ENCODE results near the gene CD52.
"Not testable (repeated sequence)": the region's sequence is repeated elsewhere in the genome, so short reads cannot be mapped to it uniquely, and the experiment has no call there.

The CD52 gene

GRCh38 chr1:26284597-26285347 is 33.0 kb upstream of the CD52 start:
- peak in 1 of 2 experiments; percentile 26 for DNase-seq

DNA sequence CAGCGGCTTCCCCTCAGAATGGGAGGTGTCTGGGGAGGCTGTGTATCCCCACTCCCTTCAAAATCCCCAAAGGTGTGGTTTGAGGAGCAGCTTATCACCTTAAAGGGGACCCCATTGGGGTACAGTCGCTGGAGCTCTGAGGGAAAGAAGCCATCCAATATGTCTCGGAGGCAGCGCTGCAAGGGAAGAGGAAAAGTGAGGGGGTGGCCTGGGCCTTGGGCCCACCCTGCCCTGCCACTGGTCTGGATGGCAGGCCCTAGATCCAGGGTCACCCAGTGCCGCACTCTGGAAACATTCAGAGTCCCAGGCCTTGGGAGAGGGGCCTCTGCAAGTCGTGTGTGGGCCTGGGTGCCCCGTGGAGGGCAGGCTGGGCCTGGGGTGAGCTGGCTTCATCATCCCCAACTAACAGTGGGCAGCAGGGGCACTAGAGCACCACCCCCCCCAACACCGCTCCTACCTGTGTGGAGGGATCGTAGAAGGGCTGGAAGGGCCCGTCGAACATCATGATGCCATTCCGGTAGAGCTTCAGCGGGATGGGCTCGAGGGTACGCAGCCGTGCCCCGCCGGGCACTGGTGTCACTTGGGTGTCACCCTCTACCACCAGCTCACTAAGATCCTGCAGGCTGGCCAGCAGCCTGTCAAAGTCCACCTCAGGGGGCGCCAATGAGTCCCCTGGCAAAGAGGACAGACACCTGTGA is 32.2 kb upstream of the CD52 start:
- DNase-seq: no peak

DNA sequence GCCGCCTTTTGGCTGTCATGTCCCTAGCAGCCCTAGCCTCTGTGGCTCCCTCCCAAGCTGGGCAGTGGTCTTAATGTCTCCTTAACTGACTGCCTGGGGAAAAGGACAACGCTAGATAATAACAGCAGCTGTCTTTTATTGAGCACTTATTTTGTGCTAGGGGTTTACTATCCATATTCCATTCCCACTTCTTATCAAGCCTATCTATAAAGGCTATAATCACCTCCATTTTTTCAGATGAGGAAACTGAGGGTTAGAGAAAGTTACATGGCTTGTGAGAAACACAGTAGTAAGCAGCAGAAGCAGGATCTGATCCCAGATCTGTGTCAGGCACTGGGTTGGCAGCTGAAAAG is 31.7 kb upstream of the CD52 start:
- DNase-seq: no peak

DNA sequence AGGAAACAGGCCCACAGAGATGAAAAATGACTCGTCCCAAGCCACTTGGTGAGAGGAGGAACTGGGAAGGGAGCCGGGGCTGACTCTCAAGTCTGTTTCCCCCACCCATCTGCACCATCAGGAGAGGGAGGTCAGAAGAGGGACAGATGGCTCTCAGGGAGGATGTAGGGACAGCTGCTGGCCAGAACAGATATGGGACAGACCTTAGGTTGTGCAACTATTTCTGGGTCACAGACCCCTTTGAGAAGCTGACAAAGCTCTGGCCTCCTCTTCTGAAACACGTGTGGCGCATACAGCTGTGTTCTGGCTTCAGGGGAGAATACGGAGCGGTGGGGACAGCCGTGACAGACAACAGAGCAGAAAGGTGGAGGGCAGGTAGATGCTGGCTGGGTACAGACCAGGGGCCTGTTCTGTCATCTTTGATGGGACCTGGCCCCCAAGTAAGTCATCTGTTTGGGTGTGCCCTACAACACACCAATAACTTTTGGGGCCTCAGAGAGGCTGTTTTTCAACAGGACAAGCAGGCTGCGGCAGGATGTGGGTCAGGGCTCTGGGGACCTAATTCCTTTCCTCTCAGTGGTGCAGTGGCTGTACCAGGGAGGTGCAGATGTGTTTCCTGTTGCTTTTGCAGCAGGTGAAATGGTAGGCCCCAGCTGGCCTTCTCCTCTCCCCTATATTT is 30.6 kb upstream of the CD52 start:
- no peak for DNase-seq

DNA sequence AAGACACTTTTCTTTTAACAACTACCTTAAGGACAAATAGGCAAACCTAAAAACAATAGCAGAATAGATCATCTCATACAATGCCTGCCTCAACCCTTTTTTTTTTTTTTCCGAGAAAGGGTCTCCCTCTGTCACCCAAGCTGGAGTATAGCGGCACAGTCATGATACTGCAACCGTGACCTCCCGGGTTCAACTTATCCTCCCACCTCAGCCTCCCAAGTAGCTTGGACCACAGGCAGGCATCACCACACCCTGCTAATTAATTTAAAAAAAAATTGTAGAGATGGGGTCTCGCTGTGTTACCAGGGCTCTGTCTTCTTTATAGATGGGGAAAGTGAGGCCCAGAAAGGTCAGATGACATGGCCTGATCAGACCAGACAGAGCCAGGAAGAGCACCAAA is 29.9 kb upstream of the CD52 start:
- no peak for DNase-seq

DNA sequence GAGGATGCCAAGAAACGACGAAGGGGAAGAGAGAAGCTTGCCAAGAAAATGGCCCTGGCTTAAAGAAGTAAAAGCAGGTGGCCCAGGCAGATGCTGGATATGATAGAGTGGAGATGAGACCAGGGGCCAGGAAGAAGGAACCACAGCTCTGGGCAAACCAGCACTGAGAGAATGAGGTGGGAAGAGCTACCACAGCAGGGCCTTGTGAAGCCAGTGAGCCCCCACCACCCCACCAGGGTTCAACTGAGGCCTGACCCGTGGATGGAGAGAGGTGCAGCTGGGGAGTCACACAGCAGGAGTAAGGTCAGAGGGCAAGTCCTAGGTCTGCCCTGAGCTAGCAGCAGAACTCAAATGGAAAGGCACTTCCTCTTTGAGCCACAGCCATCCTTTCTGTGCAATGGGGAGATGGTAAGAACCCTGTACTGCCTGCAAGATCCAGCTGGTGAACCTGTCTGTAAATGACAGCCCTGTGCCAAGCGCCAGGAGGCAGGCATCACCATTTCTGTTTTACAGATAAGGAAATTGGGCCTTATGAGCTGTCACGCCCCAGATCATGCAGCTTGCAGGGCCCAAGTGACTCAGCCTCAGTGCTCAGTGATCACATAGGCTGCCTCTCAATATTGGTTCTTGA is 29.3 kb upstream of the CD52 start:
- no peak for DNase-seq

DNA sequence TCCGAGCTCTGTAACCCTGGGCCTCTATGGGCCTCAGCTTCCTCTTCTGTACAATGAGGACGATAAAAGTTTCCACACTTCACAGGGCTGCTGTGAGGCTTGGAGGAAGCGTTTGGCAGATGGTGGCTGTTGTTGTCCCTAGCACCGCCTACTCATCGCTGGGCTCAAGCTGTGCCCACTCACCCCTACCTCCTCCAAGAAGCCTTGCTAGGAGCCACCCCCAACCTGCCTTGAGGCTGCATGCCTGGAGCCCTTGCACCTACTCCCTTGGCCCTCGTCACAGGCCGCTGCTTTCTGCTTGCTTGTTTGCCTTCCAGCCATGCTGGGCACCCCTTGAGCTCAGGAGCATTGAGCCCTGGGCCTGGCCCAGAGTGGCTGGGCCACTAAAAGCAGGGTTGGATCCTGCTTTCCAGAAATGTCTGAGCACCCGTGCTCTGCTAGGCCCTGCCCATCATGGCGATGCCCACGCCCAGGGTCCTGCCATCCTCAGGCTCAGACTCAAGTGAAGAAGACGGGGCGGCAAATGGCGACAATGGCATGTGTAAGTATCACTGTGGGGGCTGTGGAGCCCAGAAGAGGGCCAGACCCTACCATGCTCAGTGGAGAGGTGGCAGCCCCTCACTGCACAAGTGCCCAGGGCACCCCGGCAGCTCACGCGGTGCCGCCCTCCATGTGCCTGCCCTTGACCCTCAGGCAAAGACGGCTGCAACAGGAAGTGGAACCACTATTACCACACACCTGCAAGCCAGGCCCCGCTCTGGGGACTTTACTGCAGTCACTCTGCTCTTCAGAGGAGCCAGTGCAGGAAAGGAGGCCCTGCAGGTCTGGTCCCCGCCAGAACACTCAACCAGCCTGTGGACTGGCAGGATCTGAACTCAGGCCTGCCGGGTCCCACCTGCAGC is 28.3 kb upstream of the CD52 start:
- DNase-seq: no peak

DNA sequence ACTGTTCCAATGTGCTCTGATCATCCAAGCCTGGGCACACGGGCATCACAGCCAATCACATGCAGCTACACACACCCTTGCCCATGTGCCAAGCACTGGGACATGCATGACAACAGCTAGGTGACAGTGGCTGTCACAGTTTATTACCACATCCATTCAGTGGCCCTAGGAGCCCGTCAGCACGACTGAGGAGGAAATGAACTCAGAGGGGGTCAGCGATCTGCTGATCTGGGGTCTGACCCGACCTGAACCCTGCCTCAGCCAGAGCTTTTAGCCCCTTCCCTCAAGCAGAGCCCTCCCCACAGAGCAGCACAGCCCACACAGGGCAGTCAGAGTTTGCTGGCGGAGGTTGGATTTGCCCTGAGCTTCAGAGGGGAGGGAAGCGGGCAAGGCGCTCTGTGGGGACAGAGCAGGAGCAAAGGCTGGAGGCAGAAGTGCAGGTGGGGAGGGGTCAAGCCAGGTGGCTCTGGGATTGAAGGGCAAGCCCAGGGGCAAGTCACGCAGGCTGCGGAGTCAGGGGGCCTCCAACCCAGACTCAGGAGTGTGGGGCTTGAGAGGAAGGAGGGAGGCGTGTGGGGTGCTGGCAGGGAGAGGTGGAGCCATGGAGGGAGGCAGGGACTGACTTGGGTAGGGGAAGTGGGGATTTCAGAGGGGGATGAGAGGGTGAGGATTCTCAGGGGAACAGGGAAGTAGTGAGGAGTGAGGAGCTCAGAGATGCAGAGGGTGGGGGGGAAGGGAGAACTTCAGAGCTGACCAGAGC is 27.5 kb upstream of the CD52 start:
- no peak for DNase-seq

GRCh38 chr1:26290882-26291261 is 26.9 kb upstream of the CD52 start:
- no peak for DNase-seq

DNA sequence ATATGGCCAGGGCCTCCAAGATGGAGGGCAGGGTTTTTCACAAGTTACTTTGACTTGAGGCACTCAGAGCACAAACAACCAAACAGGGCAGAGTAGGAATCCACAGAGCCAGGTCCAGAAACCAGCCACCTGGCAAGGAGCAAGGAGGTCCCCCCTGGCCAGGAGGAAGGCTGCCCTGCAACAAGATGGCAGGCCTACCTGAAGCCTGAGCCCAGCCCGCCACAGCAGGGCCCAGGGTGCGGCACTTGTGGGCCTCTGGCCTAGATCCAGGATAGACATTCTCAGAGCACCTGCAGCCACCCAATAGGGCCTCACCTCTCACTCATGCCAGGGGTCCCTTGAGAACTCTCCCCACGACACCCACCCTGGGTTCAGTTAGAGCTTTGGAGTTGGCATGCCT is 26.3 kb upstream of the CD52 start:
- DNase-seq: no peak

DNA sequence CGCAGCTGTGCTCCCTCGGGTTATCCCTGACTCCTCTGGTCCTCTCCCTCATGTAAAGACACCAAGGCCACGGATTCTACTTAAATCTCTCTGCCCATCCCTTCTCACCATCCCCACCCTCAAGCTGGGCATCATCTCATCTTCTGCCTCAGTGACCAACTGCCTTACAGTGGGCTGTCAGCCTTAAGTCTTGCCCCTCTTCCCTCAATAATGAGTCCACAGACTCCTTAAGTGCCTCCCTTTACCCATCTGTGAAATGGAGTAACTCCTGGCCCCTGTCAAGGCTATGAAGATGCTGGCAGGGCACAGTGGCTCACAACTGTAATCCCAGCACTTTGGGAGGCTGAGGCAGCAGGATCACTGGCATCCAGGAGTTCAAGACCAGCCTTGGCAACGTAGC is 25.8 kb upstream of the CD52 start:
- DNase-seq: no peak

- DNase-seq: not testable (repeated sequence)
These were observed 25.0 kb upstream of the CD52 start for GRCh38 chr1:26292735-26293134.

DNA sequence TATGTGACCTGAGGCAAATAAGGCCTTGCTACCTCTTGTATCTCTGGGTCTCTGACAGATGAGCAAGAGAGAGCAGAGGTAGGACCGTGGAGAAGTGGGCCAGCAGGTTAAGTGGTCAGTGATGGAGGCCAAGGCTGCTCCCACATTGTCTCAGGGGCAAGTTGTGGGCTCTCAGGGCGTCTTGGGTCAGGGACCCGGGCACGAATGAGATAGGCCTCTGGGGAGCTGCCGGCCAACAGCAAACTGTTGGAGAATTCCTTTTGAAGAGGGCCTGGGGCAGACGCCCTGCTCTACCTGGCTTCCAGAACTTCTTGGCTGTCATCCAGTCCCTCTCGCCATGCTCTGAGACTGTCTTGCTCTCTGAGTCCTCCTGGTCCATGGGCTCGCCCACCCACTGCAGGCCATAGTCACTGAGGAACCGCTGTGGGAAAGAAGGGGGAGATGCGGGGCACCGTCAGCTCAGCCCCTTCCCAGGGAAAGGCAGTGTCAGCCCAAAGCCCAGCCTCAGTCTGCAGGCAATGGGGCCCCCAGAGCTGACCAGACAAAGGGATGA is 23.8 kb upstream of the CD52 start:
- no peak for DNase-seq

- DNase-seq: no peak
These were observed 22.3 kb upstream of the CD52 start for GRCh38 chr1:26295194-26296138.

DNA sequence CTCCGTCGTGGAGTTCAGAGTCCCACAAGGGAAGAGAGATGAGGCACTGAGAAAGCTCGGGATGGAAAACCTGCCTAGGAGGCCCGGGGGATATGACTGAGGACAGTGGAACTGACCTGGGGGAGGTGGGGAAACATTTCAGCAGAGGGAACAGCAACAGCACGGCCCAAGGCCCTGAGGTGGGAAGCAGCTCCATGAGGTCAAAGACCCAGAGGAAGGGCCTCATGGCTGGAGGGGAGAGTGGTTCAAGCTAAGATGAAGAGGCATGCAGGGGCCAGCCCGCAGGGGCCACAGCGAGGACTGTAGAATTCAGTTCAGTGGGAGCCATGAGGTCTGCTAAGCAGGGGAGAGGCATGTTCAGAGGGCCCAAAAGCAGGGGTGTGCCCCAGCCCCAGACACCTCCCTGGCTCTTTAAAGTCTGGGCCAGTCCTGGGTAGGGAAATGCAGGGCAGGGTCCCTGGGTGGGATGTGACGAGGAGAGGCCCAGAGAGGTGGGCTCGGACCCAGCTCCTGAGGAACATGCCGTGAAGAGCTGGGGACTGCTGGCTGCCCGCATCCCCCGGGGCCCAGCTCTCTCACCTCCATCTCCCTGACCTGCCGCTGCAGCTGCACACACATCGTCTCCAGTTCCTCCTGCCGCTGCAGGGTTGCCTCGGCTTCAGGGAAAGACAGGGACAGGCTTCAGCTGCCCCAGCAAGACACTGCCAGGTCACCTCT is 21.3 kb upstream of the CD52 start:
- no peak for DNase-seq

DNA sequence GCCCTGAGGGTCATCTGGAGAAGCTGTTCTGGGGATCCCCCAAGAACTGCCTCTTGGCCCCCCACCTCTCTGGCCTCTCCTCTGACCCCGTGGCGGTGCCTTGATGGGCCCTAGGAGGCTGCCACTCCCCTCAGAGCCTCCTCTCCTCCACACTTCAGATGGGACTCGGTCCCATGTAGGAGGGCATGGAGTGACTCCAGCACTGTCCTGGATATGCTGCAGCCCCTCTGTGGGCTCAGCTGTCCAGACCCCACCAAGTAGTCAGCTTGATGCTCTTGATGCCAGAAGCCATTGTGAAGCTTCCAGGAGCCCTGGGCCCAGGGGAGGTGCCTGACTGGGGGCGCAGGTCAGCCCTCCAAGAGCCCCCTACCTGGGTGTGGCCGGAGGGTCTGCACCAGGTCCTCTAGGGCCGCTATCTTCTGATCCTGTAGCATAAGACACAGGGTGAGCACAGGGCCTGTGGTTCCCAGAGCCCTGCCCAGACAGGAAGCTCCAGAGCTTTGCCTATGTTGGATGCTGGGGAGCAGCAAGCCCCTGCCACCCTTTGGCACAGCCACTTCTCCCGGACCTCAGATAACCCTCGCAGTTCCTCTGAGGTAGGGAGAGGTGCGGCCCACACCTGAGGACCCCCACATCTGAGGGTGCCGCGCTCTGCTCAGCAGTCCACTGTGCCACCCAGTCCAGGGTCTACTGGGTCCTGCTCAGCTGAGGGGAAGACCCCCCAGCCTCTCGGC is 20.5 kb upstream of the CD52 start:
- DNase-seq: no peak

- no peak for DNase-seq
These were observed 20.0 kb upstream of the CD52 start for GRCh38 chr1:26297791-26298124.

- DNase-seq: no peak
These were observed 17.0 kb upstream of the CD52 start for GRCh38 chr1:26300578-26301275.
